Measurements from ENCODE around the gene FCN3. TPM values are rescaled to one million over a fixed set of nuclear protein-coding genes. Genes with fewer than 3 reads are reported as not detected.

Gene FCN3
- total RNA-seq, 4 donors from 2014 or later, result 2.3 to 7.1 (median 3.7) TPM

- TF ChIP-seq EP300 (IDR thresholded peaks at IDR 0.05), result no peak
- peak; percentile 91 to 98 for TF ChIP-seq CTCF (IDR thresholded peaks at IDR 0.05)
- peak in 1 of 3 donors; percentile 56 for TF ChIP-seq POLR2AphosphoS5 (IDR thresholded peaks at IDR 0.05)
- WGBS, result 7% methylated on average over 10 of the region's 10 CpGs
- Histone ChIP-seq H3K27me3 (no peaks in the 10 kb centered on the region), H3K9me3 (no peaks in the 10 kb centered on the region), H3K27ac (no peak overlapping the region), H3K36me3 (no peaks in the 10 kb centered on the region), H3K4me1 (peaks cover 59% of the 10 kb centered on the region), H3K4me3 (no peak overlapping the region)
- DNase-seq (ENCODE audit: low spot score in 2 of 2), result no peak
Measured at GRCh38 chr1:27395441-27396195, 21.0 kb upstream of the FCN3 start.

DNA sequence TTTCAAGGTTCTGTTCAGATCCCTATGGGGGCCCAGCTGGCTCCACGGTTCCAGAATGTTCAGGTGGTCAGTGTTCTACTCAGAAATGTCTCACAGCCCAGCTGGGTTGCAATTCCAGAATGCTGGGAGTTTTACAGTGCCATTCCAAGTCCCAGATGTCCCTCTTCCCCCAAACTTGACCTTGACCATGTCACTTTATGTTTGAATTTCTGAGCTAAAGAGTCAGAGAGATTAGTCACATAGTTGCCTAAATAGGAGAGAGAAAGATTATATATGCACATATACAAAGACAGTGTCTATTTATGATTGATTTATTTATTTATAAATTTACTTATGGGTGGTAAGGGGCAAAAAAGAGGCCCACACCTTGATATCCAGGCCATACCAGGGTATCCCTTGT is 20.3 kb upstream of the FCN3 start:
- H3K27ac ChIP-seq, result no peak overlapping the region
- DNase-seq (ENCODE audit: low spot score in 2 of 2), result no peak

DNA sequence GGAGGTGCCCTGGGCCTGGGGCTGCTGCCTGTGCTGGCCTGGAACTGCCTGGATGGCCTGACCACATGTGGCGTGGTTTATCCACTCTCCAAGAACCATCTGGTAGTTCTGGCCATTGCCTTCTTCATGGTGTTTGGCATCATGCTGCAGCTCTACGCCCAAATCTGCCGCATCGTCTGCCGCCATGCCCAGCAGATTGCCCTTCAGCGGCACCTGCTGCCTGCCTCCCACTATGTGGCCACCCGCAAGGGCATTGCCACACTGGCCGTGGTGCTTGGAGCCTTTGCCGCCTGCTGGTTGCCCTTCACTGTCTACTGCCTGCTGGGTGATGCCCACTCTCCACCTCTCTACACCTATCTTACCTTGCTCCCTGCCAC is 19.6 kb upstream of the FCN3 start:
- no peak for DNase-seq (ENCODE audit: low spot score in 2 of 2)
- Histone ChIP-seq H3K4me1 (peaks cover 46% of the 10 kb centered on the region), H3K27me3 (no peaks in the 10 kb centered on the region), H3K9me3 (no peaks in the 10 kb centered on the region), H3K27ac (no peak overlapping the region), H3K36me3 (no peaks in the 10 kb centered on the region), H3K4me3 (no peak overlapping the region)
- WGBS, result 94% methylated on average over 9 of the region's 9 CpGs
- TF ChIP-seq POLR2AphosphoS5 (IDR thresholded peaks at IDR 0.05) (no peak), EP300 (IDR thresholded peaks at IDR 0.05) (no peak)

More for the DNA sequence above, 20.3 kb upstream of the FCN3 start:
- Histone ChIP-seq H3K36me3 (no peaks in the 10 kb centered on the region), H3K9me3 (no peaks in the 10 kb centered on the region), H3K4me1 (peaks cover 53% of the 10 kb centered on the region), H3K4me3 (no peak overlapping the region), H3K27me3 (no peaks in the 10 kb centered on the region)
- TF ChIP-seq POLR2A (IDR thresholded peaks at IDR 0.05) (no peak), CTCF (IDR thresholded peaks at IDR 0.05) (no peak), EP300 (IDR thresholded peaks at IDR 0.05) (no peak), POLR2AphosphoS5 (IDR thresholded peaks at IDR 0.05) (no peak)
- WGBS, result 92% methylated on average over 1 of the region's 1 CpG

DNA sequence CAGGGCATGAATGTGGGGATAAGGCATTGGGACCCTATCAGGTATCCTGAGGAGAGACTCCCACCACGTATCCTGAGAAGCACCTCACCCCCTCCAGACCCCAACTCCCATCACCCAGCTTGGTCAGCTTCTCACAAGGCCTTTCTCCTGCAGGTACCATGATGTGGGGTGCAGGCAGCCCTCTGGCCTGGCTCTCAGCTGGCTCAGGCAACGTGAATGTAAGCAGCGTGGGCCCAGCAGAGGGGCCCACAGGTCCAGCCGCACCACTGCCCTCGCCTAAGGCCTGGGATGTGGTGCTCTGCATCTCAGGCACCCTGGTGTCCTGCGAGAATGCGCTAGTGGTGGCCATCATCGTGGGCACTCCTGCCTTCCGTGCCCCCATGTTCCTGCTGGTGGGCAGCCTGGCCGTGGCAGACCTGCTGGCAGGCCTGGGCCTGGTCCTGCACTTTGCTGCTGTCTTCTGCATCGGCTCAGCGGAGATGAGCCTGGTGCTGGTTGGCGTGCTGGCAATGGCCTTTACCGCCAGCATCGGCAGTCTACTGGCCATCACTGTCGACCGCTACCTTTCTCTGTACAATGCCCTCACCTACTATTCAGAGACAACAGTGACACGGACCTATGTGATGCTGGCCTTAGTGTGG is 19.1 kb upstream of the FCN3 start:
- WGBS, result 96% methylated on average over 4 of the region's 18 CpGs
- Histone ChIP-seq H3K9me3 (no peaks in the 10 kb centered on the region), H3K4me1 (peaks cover 41% of the 10 kb centered on the region)

DNA sequence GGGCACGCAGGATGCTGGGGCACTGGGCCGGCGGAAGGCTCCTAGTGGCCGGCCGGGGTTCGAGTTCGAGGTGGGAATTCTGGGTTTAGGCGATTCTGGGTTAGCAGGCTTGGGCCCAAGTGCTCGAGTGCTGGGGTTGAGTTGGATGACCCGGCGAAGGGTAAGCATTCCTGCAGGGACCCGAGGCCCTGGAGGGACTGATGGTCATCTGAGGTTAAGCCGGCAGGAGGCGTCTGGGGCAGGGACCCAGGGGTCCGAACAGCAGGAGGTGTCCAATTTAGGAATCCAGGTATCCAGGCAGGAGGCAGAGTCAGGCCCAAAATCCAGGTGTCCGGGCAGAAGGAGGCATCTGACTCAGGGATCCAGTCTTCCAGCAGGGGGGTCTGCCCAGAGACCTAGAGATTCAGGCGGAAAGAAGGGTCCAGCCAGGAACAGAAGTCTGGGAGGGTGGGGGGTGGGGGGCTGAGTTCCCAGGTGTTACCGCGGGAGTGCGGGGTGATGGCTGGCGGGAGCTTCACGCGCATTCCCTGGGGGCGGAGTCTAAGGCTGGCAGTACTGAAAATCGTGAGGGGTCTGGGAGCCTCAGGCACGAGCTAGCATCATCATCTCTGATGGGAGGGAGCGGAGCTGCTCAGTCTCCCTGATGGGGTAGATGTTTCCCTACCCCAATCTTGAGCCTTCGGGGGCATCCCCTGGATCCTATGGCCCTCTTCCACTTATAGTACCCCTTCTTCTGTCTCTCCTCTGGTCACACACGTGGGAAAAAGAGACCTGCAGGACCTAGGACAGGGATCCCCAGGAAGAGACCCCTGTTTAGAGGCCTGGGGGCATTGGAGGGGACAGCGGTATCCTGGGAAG is 18.4 kb upstream of the FCN3 start:
- TF ChIP-seq CTCF (IDR thresholded peaks at IDR 0.05) (no peak), POLR2AphosphoS5 (IDR thresholded peaks at IDR 0.05) (no peak), POLR2A (IDR thresholded peaks at IDR 0.05) (no peak), EP300 (IDR thresholded peaks at IDR 0.05) (no peak)
- Histone ChIP-seq H3K27ac (no peak overlapping the region), H3K9me3 (no peaks in the 10 kb centered on the region), H3K4me1 (peaks cover 39% of the 10 kb centered on the region), H3K36me3 (no peaks in the 10 kb centered on the region), H3K4me3 (peak overlapping the region; percentile 48), H3K27me3 (no peaks in the 10 kb centered on the region)
- no peak for DNase-seq (ENCODE audit: low spot score in 2 of 2)
- 64% methylated on average over 18 of the region's 30 CpGs for WGBS

More for the DNA sequence above, 19.1 kb upstream of the FCN3 start:
- no peak for DNase-seq (ENCODE audit: low spot score in 2 of 2)
- Histone ChIP-seq H3K27me3 (no peaks in the 10 kb centered on the region), H3K4me3 (no peak overlapping the region), H3K36me3 (no peaks in the 10 kb centered on the region), H3K27ac (no peak overlapping the region)
- TF ChIP-seq CTCF (IDR thresholded peaks at IDR 0.05) (no peak), EP300 (IDR thresholded peaks at IDR 0.05) (no peak), POLR2AphosphoS5 (IDR thresholded peaks at IDR 0.05) (no peak), POLR2A (IDR thresholded peaks at IDR 0.05) (no peak)

All from suprapubic skin (tissue), 4 donors.